NB4 (cell line): Measurements from ENCODE around the gene FSIP1.

Experiments used
- CTCF ChIP-seq: IDR thresholded peaks from one replicate; pipeline ENCODE4 v1.5.1; 2012; ENCODE audit warnings: low read depth, low read length
- POLR2A ChIP-seq: IDR thresholded peaks from 2 replicates; pipeline ENCODE4 v1.6.1; 2011; ENCODE audit warnings: mild to moderate bottlenecking; ENCODE audit not compliant: insufficient read length; ENCODE audit errors: extremely low read depth
- TF ChIP-seq, protein P1 (sequence below): IDR thresholded peaks from 2 replicates; pipeline ENCODE4 v1.6.1; 2011; ENCODE audit warnings: low read depth, low read length

GRCh38 chr15:39618063-39618823 lies 164.4 kb downstream of the FSIP1 start:
- TF ChIP-seq CTCF (no peak), POLR2A (no peak)
- TF ChIP-seq, protein P1, sequence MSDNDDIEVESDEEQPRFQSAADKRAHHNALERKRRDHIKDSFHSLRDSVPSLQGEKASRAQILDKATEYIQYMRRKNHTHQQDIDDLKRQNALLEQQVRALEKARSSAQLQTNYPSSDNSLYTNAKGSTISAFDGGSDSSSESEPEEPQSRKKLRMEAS: no peak
